Omental fat pad (tissue), 4 donors: ENCODE results near the gene MSGN1. TPM values are rescaled to one million over a fixed set of nuclear protein-coding genes. Genes with fewer than 3 reads are reported as not detected.

Source experiments
- ATAC-seq: fragments of 150-250 bp; one replicate; pipeline ENCODE4 v1.9.1; 2016; ENCODE audit warnings: mild to moderate bottlenecking, moderate library complexity; ENCODE audit not compliant: low FRiP score
- DNase-seq: peaks from one replicate; pipeline ENCODE4 v3.0.0-alpha.2; 2019; ENCODE audit warnings: low spot score
- total RNA-seq, 4 donors: library from RNA; depleted of rRNA; stranded (reverse); fragments of >200 nt; gene quantifications; one replicate each; pipeline ENCODE4 v1.1.0, GENCODE V29; 2016
- TF ChIP-seq, protein P1 (sequence below), 3 donors: fragments of 450-650 bp; IDR thresholded peaks; one replicate each; pipeline ENCODE4 v1.5.1; 2016 to 2017; ENCODE audit warnings: antibody characterized with exemption in 3 of 3, mild to moderate bottlenecking in 3 of 3, moderate library complexity in 2 of 3

MSGN1 gene
- not detected for total RNA-seq

DNA sequence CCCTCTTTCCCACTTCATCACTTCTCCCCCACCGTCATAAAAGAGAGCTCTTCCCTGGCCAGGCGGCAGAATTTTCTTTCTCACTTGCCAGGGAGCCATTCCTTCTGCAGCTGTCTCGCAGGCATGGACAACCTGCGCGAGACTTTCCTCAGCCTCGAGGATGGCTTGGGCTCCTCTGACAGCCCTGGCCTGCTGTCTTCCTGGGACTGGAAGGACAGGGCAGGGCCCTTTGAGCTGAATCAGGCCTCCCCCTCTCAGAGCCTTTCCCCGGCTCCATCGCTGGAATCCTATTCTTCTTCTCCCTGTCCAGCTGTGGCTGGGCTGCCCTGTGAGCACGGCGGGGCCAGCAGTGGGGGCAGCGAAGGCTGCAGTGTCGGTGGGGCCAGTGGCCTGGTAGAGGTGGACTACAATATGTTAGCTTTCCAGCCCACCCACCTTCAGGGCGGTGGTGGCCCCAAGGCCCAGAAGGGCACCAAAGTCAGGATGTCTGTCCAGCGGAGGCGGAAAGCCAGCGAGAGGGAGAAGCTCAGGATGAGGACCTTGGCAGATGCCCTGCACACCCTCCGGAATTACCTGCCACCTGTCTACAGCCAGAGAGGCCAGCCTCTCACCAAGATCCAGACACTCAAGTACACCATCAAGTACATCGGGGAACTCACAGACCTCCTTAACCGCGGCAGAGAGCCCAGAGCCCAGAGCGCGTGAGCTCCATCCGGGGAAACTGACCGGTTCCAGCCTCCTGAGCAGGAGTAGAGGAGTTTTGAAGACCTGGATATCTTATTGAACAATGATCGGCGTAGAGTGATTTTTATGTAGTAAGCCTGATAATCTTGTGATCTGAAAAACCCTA lies at the start of gene MSGN1:
Gene MSGN1 (plus strand): TSS at position 65 of the 850 bp plus-strand sequence. CDS start 59 bp downstream, at position 124.
- TF ChIP-seq, protein P1, sequence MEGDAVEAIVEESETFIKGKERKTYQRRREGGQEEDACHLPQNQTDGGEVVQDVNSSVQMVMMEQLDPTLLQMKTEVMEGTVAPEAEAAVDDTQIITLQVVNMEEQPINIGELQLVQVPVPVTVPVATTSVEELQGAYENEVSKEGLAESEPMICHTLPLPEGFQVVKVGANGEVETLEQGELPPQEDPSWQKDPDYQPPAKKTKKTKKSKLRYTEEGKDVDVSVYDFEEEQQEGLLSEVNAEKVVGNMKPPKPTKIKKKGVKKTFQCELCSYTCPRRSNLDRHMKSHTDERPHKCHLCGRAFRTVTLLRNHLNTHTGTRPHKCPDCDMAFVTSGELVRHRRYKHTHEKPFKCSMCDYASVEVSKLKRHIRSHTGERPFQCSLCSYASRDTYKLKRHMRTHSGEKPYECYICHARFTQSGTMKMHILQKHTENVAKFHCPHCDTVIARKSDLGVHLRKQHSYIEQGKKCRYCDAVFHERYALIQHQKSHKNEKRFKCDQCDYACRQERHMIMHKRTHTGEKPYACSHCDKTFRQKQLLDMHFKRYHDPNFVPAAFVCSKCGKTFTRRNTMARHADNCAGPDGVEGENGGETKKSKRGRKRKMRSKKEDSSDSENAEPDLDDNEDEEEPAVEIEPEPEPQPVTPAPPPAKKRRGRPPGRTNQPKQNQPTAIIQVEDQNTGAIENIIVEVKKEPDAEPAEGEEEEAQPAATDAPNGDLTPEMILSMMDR (IDR thresholded peaks at IDR 0.05): no peak
- no peak for ATAC-seq
- no peak for DNase-seq

- no peak for DNase-seq
- TF ChIP-seq, protein P1 (IDR thresholded peaks at IDR 0.05): no peak
- ATAC-seq: no peak
Measured at GRCh38 chr2:17768894-17769293, 47.4 kb upstream of the MSGN1 start.

DNA sequence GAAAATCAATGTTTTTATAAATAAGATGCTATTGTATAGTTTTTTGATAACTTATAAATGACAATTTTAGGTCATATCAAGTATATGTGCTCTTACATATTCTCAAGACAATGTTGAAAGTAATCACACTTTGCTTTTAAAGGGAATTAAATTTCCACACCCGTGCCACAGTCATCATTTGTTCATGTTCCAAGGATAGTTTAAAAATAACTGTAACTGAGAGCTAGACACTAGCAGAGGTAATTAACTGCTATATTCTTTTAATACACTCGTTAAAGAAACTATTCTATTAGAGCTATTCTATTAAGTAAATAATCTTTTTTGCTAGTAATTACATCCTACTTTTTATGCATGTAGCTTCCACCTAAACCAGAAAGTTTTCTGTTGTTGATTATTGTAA lies 44.3 kb upstream of the MSGN1 start:
- TF ChIP-seq, protein P1 (IDR thresholded peaks at IDR 0.05): no peak
- ATAC-seq (no peak), DNase-seq (no peak)

GRCh38 chr2:17772532-17772931 lies 43.7 kb upstream of the MSGN1 start:
- ATAC-seq: no peak

GRCh38 chr2:17780546-17780945 lies 35.7 kb upstream of the MSGN1 start:
- TF ChIP-seq, protein P1 (IDR thresholded peaks at IDR 0.05): no peak
- DNase-seq (no peak), ATAC-seq (no peak)

More at GRCh38 chr2:17772532-17772931, 43.7 kb upstream of the MSGN1 start:
- TF ChIP-seq, protein P1 (IDR thresholded peaks at IDR 0.05): no peak
- no peak for DNase-seq

GRCh38 chr2:17781482-17781881 lies 34.8 kb upstream of the MSGN1 start:
- no peak for ATAC-seq
- TF ChIP-seq, protein P1 (IDR thresholded peaks at IDR 0.05): no peak
- DNase-seq: no peak

- DNase-seq (no peak), ATAC-seq (no peak)
- TF ChIP-seq, protein P1 (IDR thresholded peaks at IDR 0.05): no peak
Measured at GRCh38 chr2:17786727-17787126, 29.5 kb upstream of the MSGN1 start.
